HG03439 (cell line): ENCODE data around the gene CRB1.

Experiments
- ATAC-seq: cut with Tn5 transposase; IDR thresholded peaks from one replicate; pipeline ENCODE4 v1.9.1; 2021; ENCODE audit warnings: mild to moderate bottlenecking, moderate library complexity; ENCODE audit not compliant: unreplicated experiment

Gene CRB1

DNA sequence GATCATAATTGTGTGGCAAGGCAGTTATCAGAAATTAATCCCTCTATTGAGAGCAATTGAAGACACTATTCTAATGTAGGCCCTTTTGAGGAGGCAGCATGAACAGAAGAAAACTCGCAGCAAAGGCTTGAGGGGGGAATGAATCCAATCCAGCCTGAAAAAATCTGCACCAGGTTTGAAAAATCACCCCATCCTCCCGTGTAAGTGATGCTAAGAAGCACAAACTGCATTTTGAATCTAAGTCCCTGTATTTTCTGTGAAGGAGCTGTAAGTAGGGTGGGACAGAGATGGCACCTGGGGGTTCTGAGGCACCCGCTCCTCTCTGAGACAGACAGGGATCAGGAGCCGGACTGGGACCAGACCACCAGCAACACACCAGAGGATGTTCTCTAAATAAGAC, at the start of gene CRB1:
CRB1 (plus strand) TSS at position 241 of the 400 bp plus-strand sequence. CDS start 161 bp downstream, outside the sequence.
- no peak for ATAC-seq

GRCh38 chr1:197218857-197219256, 49.2 kb upstream of the CRB1 start:
- no peak for ATAC-seq

DNA sequence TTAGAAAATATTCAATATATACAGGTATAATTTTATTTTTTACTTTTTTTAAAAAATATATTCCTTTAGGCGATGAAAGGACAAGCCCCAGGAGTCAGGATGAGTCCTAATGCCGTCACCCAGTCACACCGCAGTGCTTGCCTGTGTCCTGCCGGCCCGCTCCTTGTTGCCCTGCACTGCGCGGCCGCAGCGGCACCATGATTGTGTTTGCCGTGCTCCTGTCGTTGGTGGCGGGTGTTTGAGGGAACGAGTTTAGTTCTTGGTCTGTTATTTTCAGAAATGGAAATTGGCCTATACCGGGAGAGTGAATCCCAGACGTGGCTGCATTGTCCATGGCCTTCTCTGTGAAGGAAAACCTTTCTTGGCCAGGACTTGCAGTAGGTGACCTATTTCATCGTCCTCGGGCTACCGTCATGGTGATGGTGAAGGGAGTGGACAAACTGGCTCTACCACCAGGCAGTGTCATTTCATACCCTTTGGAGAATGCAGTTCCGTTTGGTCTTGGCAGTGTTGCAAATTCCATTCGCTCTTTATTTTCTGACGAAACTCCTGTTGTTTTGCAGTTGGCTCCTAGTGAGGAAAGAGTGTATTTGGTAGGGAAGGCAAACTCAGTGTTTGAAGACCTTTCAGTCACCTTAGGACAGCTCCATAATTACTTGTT, 45.9 kb upstream of the CRB1 start:
- ATAC-seq, result no peak

- no peak for ATAC-seq
Measured at GRCh38 chr1:197222780-197223179, 45.3 kb upstream of the CRB1 start.

DNA sequence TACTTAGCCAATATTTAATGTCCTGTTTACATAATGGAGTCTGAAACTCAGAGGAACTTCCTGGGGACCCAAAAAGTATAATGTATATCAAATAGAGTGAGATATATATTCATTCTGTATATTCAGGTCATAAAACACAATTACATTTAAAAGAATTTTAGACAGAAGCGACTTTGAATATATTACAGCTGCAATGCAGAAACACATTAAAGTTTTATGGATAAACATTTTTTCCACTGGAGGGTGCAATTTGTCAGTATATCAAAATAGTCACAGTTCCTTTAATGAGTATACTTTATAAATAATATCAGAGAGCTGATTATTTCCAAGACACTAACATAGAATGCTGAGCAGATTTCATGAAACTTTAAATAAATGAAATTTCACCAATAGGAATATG, 43.9 kb upstream of the CRB1 start:
- no peak for ATAC-seq

GRCh38 chr1:197225611-197226010, 42.4 kb upstream of the CRB1 start:
- ATAC-seq, result no peak

GRCh38 chr1:197234581-197234980, 33.5 kb upstream of the CRB1 start:
- no peak for ATAC-seq

DNA sequence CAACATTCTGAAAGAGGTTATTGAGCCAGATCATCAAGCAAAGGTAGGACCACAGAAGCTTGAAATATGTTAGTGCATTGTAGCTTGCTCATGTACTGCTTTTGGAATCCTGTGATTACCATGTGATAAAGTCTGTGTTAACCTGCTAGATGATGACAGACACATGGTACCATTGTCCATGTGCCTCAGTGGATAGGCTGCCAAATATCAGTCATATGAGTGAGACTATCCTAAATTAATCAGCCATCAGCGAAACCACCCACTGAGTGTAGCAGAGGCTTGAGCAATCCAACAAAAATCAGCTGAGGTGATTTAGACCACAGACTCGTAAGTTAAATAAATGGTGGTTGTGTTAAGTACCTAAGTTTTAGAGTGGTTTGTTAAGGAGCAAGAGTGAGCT, 32.7 kb upstream of the CRB1 start:
- no peak for ATAC-seq

- no peak for ATAC-seq
Measured at GRCh38 chr1:197247465-197247864, 20.6 kb upstream of the CRB1 start.

DNA sequence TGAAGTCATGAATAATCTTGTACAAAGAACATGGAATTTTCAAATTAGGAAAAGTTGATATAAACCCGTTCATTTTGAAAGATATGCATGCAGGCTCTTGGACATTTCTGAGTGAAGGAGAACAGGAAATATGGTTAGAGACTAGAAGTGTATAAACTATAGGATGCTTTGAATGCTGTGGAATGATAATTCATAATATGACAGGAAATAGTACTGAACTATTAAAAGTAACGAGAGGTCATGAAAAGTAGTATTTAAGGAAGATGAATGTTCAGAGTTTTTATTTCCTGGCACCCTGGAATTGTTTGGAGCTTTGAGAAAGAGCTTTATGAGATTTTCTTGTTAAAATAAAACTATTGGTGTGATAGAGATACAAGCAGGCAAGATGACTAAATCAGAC, 18.7 kb upstream of the CRB1 start:
- no peak for ATAC-seq

DNA sequence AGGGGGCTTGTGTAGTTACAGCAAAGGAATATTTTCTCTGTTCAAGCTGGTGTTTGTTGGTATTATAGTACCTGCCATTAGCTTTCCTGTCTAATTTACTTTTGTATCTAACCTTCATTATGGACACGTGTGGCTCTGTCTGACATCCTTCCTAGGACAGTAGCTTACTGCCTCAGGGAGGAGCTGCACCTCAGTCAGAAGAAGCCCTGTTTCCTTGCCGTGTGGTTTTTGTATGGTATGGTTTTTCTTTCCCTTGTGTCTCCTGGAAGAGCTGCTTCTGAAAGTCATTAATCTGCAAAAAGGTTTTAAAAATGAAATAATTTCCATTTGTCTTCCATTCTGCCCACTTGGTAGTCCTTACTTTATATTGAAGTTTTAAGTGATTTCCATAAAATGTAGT, 17.4 kb upstream of the CRB1 start:
- no peak for ATAC-seq

- ATAC-seq, result no peak
Measured at GRCh38 chr1:197252973-197253372, 15.1 kb upstream of the CRB1 start.

- no peak for ATAC-seq
Measured at GRCh38 chr1:197254866-197255265, 13.2 kb upstream of the CRB1 start.

DNA sequence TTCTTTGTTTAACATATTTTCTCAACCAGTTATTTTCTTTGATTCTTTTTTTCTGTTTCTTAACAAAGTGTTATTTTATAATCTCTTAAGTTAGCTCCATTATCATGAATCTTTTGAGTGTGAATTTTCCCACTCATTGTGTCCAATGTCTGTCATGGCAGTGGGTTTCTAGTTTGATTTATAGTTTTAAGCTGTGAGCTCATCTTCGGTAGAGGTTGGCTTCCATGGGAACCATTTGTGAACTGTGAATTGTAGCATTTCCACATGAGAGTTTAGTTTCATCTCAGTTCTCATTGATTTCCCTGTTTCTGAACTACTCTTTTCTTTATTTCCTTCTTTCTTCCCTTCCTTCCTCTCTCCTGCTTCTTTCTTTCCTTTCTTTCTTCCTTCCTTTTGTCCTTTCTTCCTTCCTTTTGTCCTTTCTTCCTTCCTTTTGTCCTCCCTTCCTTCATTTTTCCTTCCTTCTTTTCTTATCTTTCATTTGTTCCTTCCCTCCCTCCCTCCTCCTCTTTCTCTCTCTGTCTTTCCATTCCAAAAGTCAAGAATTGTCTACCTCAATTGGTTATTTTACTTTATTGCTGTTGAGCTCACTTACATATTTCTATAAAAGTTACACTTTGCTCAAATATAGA, 3.0 kb upstream of the CRB1 start:
- no peak for ATAC-seq

DNA sequence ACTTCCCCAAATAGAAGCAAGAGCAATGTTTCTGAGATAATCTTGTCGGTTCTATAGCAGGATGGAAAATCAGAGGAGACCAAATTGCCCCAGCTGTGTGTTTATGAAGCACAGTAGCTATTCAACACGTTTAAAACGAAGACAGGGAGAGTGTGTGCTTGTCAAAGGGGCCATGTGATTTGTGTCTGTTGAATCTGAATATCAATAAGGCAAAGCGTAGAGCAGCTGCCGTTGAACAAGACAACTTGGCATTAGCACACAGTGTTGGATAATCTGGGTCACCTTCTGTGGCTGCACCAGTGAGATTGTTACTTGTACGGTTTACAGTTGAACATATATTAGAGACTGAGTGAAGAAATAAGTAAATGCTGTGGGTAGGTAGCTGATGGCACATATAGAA, 1.0 kb downstream of the CRB1 start:
- ATAC-seq, result no peak

DNA sequence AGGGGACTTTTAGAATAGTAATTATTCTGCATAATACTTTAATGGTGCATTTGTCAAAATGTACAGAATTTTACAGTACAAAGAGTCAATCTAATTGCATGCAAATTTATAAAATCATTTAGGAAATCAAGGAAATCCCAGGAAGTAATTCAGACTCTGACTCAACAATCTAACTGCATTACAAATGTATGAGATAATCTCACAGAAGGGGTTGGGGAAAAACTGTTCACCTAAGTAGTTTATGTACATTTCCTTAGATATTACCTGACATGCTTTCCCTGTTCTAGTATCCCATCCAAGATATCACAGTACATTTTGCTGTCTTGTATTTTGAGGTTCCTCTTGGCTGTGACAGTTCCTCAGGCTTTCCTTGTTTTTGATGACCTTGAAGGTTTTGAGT, 4.7 kb downstream of the CRB1 start:
- no peak for ATAC-seq

DNA sequence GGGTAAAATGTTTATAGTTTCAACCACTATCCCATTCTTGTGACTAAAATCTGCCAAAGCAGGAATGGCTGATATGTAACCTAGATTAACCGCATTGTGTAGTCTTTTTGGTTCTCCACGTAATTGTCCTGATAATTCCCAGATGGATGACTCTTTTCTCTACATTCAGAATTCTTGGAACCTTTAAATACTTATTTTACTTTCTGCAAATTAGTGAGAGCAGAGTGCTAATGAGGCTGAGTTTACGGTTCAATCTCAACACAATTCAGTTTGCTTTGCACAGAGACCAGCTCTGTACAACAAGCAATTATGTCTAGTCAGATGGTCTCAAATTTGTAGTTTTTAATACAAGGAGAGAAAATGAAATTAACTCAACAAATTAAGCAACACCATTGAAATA, 9.1 kb downstream of the CRB1 start:
- no peak for ATAC-seq

DNA sequence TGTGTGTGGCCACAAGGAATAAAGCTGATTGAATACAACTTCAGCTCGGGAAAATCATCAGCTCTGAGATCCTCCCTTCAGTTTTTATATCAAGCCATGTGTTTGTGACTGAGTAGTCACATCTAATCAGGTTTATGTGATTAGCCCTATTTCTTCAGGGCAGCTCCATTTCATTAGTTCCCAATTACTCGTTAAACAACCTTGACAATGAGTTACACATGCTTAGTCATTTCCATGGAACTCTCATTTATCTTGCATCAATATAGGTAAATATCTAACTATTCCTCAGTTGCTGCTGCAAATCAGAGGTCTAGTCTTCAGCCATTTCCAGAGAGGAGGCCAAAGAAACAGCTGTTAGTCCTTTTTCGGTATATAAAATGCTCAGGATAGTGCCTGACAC, 16.3 kb downstream of the CRB1 start:
- ATAC-seq, result no peak

DNA sequence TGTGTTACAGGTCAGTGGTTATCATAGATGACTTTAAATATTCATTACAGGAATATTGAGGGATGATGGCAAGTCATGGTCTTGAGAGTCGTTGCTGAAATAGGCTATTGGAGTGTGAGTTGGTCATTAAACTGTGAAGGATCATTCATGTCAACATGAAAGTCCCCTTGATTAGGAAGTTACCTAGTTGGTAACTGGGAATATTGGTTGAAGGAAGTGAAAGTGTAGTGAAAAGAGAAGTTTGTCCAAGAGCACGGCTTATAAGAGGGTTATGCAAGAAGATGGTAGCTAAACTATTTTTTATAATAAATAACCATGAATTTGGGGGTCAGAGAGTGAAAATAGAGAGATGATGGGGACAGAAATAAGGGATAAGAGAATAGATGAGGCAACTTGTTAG, 16.9 kb downstream of the CRB1 start:
- ATAC-seq, result no peak

- no peak for ATAC-seq
Measured at GRCh38 chr1:197285526-197286205, 17.6 kb downstream of the CRB1 start.

- ATAC-seq, result no peak
Measured at GRCh38 chr1:197286634-197287033, 18.6 kb downstream of the CRB1 start.

DNA sequence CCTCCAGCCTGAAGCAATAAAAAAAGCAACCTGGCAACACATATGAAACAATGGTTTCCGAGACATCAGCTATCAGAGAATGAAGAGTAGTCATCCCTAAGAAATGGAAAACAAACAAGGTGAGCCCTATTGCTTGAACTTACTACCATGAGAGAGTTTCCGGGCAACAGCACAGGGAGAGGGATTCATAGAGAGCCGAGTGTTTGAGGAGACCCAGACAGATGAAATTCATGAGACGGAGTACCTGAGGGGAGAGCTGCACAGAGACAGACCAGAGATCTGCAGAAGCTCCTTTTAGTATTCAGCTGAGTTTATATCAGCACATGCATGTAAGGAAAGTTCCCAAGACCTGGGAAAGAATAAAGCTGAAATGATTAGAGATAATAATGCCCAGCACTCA, 19.8 kb downstream of the CRB1 start:
- no peak for ATAC-seq
